ENCODE results near the gene SUB1.

SUB1 gene

DNA sequence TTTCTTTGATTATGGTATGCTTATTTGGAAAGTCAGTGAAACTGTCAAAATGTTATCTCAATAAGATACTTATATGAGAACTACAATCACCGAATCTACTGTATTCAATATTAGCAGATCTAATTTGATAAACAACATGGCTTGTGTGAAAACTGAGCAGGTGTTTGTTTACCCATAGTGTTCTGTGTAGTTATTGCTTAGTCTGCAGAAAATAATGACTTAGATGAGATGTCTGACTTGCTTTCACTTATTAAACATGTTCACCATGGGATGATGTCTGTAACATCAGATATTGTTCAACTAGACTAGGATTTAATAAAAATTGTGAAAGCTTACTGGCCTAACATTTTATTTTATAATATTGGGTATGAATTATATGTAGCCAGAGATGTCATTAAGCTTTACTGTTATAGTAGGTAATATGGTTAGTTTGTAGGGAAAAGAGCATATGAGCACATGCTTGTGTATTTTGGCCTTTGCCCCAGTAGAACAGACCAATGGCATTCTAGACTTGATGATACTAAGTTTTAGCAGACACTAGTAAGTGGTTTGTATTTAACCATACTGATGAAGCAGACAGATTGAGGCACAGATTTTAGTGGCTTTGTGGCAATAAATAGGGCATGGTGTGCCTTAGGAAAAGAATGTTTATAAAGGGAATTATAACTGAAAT, 16.4 kb downstream of the SUB1 start:
- peaks cover 6% of the 10 kb centered on the region for H3K4me1 ChIP-seq (ENCODE audit: low read length)
- H3K4me2 ChIP-seq (ENCODE audit: low read length) = no peak overlapping the region
- no peak overlapping the region for H3K27ac ChIP-seq (ENCODE audit: low read length)
- H3K79me2 ChIP-seq (ENCODE audit: low read length) = no peaks in the 10 kb centered on the region
- H3K9me3 ChIP-seq (ENCODE audit: insufficient read depth, low read length) = no peaks in the 10 kb centered on the region
- H3K9ac ChIP-seq (ENCODE audit: low read length) = no peak overlapping the region
- peaks cover 12% of the 10 kb centered on the region; the same call in 1 of the 2 replicates for H4K20me1 ChIP-seq (ENCODE audit: insufficient read depth, low read length)
- peaks cover 13% of the 10 kb centered on the region for H3K36me3 ChIP-seq (replicated peaks; ENCODE audit: low read depth, low read length)
- H3K27me3 ChIP-seq (ENCODE audit: low read depth, low read length) = no peaks in the 10 kb centered on the region
- no peak overlapping the region for H3K4me3 ChIP-seq (ENCODE audit: low read length)
- no peak overlapping the region for H2AFZ ChIP-seq (ENCODE audit: low read depth, low read length)
- TF ChIP-seq, protein P1, sequence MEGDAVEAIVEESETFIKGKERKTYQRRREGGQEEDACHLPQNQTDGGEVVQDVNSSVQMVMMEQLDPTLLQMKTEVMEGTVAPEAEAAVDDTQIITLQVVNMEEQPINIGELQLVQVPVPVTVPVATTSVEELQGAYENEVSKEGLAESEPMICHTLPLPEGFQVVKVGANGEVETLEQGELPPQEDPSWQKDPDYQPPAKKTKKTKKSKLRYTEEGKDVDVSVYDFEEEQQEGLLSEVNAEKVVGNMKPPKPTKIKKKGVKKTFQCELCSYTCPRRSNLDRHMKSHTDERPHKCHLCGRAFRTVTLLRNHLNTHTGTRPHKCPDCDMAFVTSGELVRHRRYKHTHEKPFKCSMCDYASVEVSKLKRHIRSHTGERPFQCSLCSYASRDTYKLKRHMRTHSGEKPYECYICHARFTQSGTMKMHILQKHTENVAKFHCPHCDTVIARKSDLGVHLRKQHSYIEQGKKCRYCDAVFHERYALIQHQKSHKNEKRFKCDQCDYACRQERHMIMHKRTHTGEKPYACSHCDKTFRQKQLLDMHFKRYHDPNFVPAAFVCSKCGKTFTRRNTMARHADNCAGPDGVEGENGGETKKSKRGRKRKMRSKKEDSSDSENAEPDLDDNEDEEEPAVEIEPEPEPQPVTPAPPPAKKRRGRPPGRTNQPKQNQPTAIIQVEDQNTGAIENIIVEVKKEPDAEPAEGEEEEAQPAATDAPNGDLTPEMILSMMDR (IDR thresholded peaks at IDR 0.05; ENCODE audit: low read depth, low read length) = no peak
- TF ChIP-seq EZH2phosphoT487 (IDR thresholded peaks at IDR 0.05; ENCODE audit: low read depth) = no peak

DNA sequence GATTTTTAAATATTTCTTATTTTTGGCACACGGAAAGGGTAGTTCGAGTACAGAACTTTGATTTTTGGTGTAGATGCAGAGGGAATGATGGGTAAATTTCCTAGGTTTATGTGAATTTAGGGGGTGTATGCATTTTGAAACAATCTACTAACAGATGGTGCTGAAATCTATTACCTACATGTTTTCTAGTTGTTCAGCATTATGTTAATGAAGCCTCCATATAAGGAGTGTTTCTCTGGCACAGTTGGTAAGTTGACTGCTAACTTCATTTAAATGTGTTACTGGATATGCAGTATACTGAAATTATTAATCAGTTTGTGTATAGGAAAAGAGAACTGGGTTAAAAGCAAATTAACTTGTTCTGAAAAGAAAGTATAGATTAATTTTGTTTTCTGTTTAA, 17.5 kb downstream of the SUB1 start:
- TF ChIP-seq EZH2phosphoT487 (IDR thresholded peaks at IDR 0.05; ENCODE audit: low read depth) = no peak
- TF ChIP-seq, protein P1 (IDR thresholded peaks at IDR 0.05; ENCODE audit: low read depth, low read length) = no peak
- Histone ChIP-seq H3K4me3 (ENCODE audit: low read length) (no peak overlapping the region), H3K9ac (ENCODE audit: low read length) (no peak overlapping the region), H3K36me3 (replicated peaks; ENCODE audit: low read depth, low read length) (peaks cover 13% of the 10 kb centered on the region), H3K79me2 (ENCODE audit: low read length) (no peaks in the 10 kb centered on the region), H3K9me3 (ENCODE audit: insufficient read depth, low read length) (no peaks in the 10 kb centered on the region), H4K20me1 (ENCODE audit: insufficient read depth, low read length) (peaks cover 7% of the 10 kb centered on the region; the same call in 1 of the 2 replicates), H3K27ac (ENCODE audit: low read length) (no peak overlapping the region), H3K27me3 (ENCODE audit: low read depth, low read length) (no peaks in the 10 kb centered on the region), H2AFZ (ENCODE audit: low read depth, low read length) (no peak overlapping the region), H3K4me1 (ENCODE audit: low read length) (peaks cover 6% of the 10 kb centered on the region), H3K4me2 (ENCODE audit: low read length) (no peak overlapping the region)

DNA sequence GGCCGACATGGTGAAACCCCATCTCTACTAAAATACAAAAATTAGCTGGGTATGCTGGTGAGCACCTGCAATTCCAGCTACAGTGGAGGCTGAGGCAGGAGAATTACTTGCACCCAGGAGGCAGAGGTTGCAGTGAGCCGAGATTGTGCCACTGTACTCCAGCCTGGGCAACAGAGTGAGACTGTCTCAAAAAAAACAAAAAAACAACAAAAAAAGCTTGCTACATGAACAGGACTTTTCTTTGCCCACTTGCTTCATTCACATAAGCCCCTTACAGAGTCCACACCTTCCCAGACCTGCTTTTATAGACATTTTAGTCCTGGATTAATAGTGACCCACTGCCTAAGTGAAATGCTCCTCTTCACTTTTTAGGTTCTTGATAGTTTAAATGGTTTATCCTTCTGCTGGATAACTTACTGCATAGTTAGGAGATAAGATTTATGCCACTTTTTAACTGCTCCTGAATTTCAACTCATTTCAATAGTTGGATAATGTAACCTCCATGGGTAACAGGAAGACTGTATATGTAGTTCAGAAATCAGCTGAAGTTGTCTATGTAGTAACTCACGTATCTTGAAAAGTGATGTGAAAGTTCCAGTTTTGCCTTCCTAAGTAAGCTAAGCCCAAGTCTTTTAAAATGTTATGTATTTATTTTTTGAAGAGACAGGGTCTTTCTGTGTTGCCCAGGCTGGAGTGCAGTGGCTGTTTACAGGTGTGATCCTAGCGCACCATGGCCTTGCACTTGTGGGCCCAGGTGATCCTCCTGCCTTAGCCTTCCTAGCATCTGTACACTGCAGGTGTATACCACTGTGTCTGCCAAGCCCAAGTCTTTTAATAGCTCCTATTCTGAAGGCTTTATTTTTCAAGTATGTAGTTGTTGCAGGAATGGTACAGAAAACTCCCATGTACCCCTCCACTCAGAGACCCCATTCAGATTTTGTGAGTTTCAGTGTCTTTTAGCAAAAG, 19.7 kb downstream of the SUB1 start:
- TF ChIP-seq, protein P1 (IDR thresholded peaks at IDR 0.05; ENCODE audit: low read depth, low read length) = no peak
- TF ChIP-seq EZH2phosphoT487 (IDR thresholded peaks at IDR 0.05; ENCODE audit: low read depth) = no peak
- peaks cover 3% of the 10 kb centered on the region for H3K36me3 ChIP-seq (replicated peaks; ENCODE audit: low read depth, low read length)
- peaks cover 6% of the 10 kb centered on the region for H3K4me1 ChIP-seq (ENCODE audit: low read length)
- H4K20me1 ChIP-seq (ENCODE audit: insufficient read depth, low read length) = peaks cover 5% of the 10 kb centered on the region; the same call in 1 of the 2 replicates
- no peak overlapping the region for H3K4me2 ChIP-seq (ENCODE audit: low read length)
- no peak overlapping the region for H2AFZ ChIP-seq (ENCODE audit: low read depth, low read length)
- H3K9me3 ChIP-seq (ENCODE audit: insufficient read depth, low read length) = no peaks in the 10 kb centered on the region
- no peaks in the 10 kb centered on the region for H3K27me3 ChIP-seq (ENCODE audit: low read depth, low read length)
- H3K79me2 ChIP-seq (ENCODE audit: low read length) = no peaks in the 10 kb centered on the region
- H3K4me3 ChIP-seq (ENCODE audit: low read length) = no peak overlapping the region
- H3K9ac ChIP-seq (ENCODE audit: low read length) = no peak overlapping the region
- H3K27ac ChIP-seq (ENCODE audit: low read length) = no peak overlapping the region

GRCh38 chr5:32605766-32606152, 20.4 kb downstream of the SUB1 start:
- H3K9ac ChIP-seq (ENCODE audit: low read length) = no peak overlapping the region
- no peaks in the 10 kb centered on the region for H3K27me3 ChIP-seq (ENCODE audit: low read depth, low read length)
- no peak overlapping the region for H3K27ac ChIP-seq (ENCODE audit: low read length)
- no peak overlapping the region for H2AFZ ChIP-seq (ENCODE audit: low read depth, low read length)
- no peaks in the 10 kb centered on the region for H3K9me3 ChIP-seq (ENCODE audit: insufficient read depth, low read length)
- no peaks in the 10 kb centered on the region for H3K79me2 ChIP-seq (ENCODE audit: low read length)
- H4K20me1 ChIP-seq (ENCODE audit: insufficient read depth, low read length) = peaks cover 5% of the 10 kb centered on the region; the same call in 1 of the 2 replicates
- no peak overlapping the region for H3K4me2 ChIP-seq (ENCODE audit: low read length)
- H3K4me1 ChIP-seq (ENCODE audit: low read length) = peaks cover 6% of the 10 kb centered on the region
- TF ChIP-seq, protein P1 (IDR thresholded peaks at IDR 0.05; ENCODE audit: low read depth, low read length) = no peak
- TF ChIP-seq EZH2phosphoT487 (IDR thresholded peaks at IDR 0.05; ENCODE audit: low read depth) = no peak
- no peak overlapping the region for H3K4me3 ChIP-seq (ENCODE audit: low read length)
- H3K36me3 ChIP-seq (replicated peaks; ENCODE audit: low read depth, low read length) = no peaks in the 10 kb centered on the region
